Measurements from ENCODE around the gene COMP. TPM values are rescaled to one million over a fixed set of nuclear protein-coding genes. Genes with fewer than 3 reads are reported as not detected.

COMP gene
- total RNA-seq, 1 donor from 2014 or later, result 0.15 TPM

GRCh38 chr19:18804139-18804601 is 13.1 kb upstream of the COMP start:
- no peak for DNase-seq (ENCODE audit: low read depth)

- DNase-seq (ENCODE audit: low read depth), result no peak
Measured at GRCh38 chr19:18803550-18804138, 12.5 kb upstream of the COMP start.

GRCh38 chr19:18802354-18802753 is 11.2 kb upstream of the COMP start:
- no peak for DNase-seq (ENCODE audit: low read depth)

- no peak for DNase-seq (ENCODE audit: low read depth)
Measured at GRCh38 chr19:18800636-18801035, 9.5 kb upstream of the COMP start.

- no peak for DNase-seq (ENCODE audit: low read depth)
Measured at GRCh38 chr19:18800079-18800478, 9.0 kb upstream of the COMP start.

GRCh38 chr19:18799389-18799970 is 8.4 kb upstream of the COMP start:
- no peak for DNase-seq (ENCODE audit: low read depth)

GRCh38 chr19:18798384-18799352 is 7.6 kb upstream of the COMP start:
- no peak for DNase-seq (ENCODE audit: low read depth)

GRCh38 chr19:18796239-18796638 is 5.1 kb upstream of the COMP start:
- no peak for DNase-seq (ENCODE audit: low read depth)

GRCh38 chr19:18795540-18795939 is 4.4 kb upstream of the COMP start:
- no peak for DNase-seq (ENCODE audit: low read depth)

GRCh38 chr19:18794692-18795091 is 3.6 kb upstream of the COMP start:
- no peak for DNase-seq (ENCODE audit: low read depth)

- no peak for DNase-seq (ENCODE audit: low read depth)
Measured at GRCh38 chr19:18794029-18794313, 2.9 kb upstream of the COMP start.

GRCh38 chr19:18793144-18794028 is 2.3 kb upstream of the COMP start:
- no peak for DNase-seq (ENCODE audit: low read depth)

GRCh38 chr19:18792661-18793060 is 1.6 kb upstream of the COMP start:
- no peak for DNase-seq (ENCODE audit: low read depth)

- no peak for DNase-seq (ENCODE audit: low read depth)
Measured at GRCh38 chr19:18791315-18791678, 192 bp upstream of the COMP start.

GRCh38 chr19:18789883-18790565 is 1.1 kb downstream of the COMP start:
- DNase-seq (ENCODE audit: low read depth), result no peak

GRCh38 chr19:18789422-18789869 is 1.7 kb downstream of the COMP start:
- no peak for DNase-seq (ENCODE audit: low read depth)

GRCh38 chr19:18788529-18789421 is 2.3 kb downstream of the COMP start:
- no peak for DNase-seq (ENCODE audit: low read depth)

- no peak for DNase-seq (ENCODE audit: low read depth)
Measured at GRCh38 chr19:18785179-18786124, 5.7 kb downstream of the COMP start.

GRCh38 chr19:18784786-18785120 is 6.4 kb downstream of the COMP start:
- no peak for DNase-seq (ENCODE audit: low read depth)
